GM12878 (cell line): ENCODE measurements around the gene HTRA3. TPM values are rescaled to one million over a fixed set of nuclear protein-coding genes. Genes with fewer than 3 reads are reported as not detected.

Source experiments
- ATAC-seq: fragments of 200-7000 bp; cut with Tn5 transposase; 3 replicates; pipeline ENCODE4 v1.9.1; 2020; ENCODE audit warnings: mild to moderate bottlenecking, moderate library complexity
- BruUV-seq: library from RNA; stranded (reverse); fragments of 400-500 nt; replicated peaks from 2 replicates; lab custom pipeline; 2021; lab: Mats Ljungman, UMichigan
- CTCF ChIA-PET: fragments of 300-600 bp; sonication (Branson Sonifier 250); formaldehyde crosslinking; extraction: SDS; loops from one replicate; lab custom pipeline; 2021; ENCODE audit warnings: inconsistent platforms; lab: Yijun Ruan, JAX
- POLR2A ChIA-PET: fragments of 350-600 bp; formaldehyde crosslinking; extraction: SDS; loops from one replicate; lab custom pipeline; 2021; ENCODE audit warnings: inconsistent platforms; lab: Charles Lee
- RAD21 ChIA-PET: fragments of 300-600 bp; sonication (Branson Sonifier 250); formaldehyde crosslinking; loops from one replicate; lab custom pipeline; 2023; ENCODE audit warnings: antibody characterized with exemption; ENCODE audit not compliant: unreplicated experiment; lab: Charles Lee
- SMC1A ChIA-PET: fragments of 300-600 bp; sonication (Branson Sonifier 250); formaldehyde crosslinking; loops from one replicate; lab custom pipeline; 2023; ENCODE audit not compliant: unreplicated experiment, uncharacterized antibody; lab: Charles Lee
- DNase-seq: peaks from one replicate; pipeline ENCODE4 v3.0.0-alpha.2; 2011; ENCODE audit warnings: low read depth, low spot score
- FAIRE-seq: peaks from 3 replicates; lab custom pipeline; 2011; peaks lifted over from hg19 to GRCh38; lab: Jason Lieb, UNC
- H2AFZ ChIP-seq: 2 replicates; pipeline ENCODE4 v1.6.0; 2011; ENCODE audit warnings: low read depth, low read length, control low read depth; ENCODE audit not compliant: control insufficient read depth
- H3K27ac ChIP-seq: 2 replicates; pipeline ENCODE4 v1.5.1; 2011; ENCODE audit warnings: control low read depth; ENCODE audit not compliant: control insufficient read depth, insufficient read depth
- H3K27me3 ChIP-seq, 2 experiments: replicated peaks in 1 of 2; 2 replicates each; pipeline versions ENCODE4 v1.6.0 to v1.6.1; 2011; ENCODE audit warnings: low read length in 1 of 2; ENCODE audit not compliant: control insufficient read depth in 2 of 2, insufficient read depth in 2 of 2
- H3K36me3 ChIP-seq, 2 experiments: 2 replicates each; pipeline ENCODE4 v1.5.1; 2011; ENCODE audit warnings: low read length in 1 of 2; ENCODE audit not compliant: control insufficient read depth in 2 of 2, insufficient read depth in 2 of 2
- H3K4me1 ChIP-seq: 2 replicates; pipeline ENCODE4 v1.6.1; 2011; ENCODE audit warnings: mild to moderate bottlenecking, low read length, moderate library complexity, mixed read lengths; ENCODE audit not compliant: control insufficient read depth, insufficient read depth
- H3K4me2 ChIP-seq: 2 replicates; pipeline ENCODE4 v1.6.0; 2011; ENCODE audit warnings: control low read depth; ENCODE audit not compliant: control insufficient read depth, insufficient read depth
- H3K4me3 ChIP-seq: fragments of 200-600 bp; sonication (generic); 2 replicates; pipeline ENCODE4 v1.5.1; 2016
- H3K79me2 ChIP-seq: 2 replicates; pipeline ENCODE4 v1.6.0; 2011; ENCODE audit warnings: low read length; ENCODE audit not compliant: control insufficient read depth, insufficient read depth
- H3K9ac ChIP-seq: 2 replicates; pipeline ENCODE4 v1.8.0; 2011; ENCODE audit warnings: low read length, control low read depth, mixed read lengths; ENCODE audit not compliant: control insufficient read depth, insufficient read depth
- H3K9me3 ChIP-seq: replicated peaks from 3 replicates; pipeline ENCODE4 v1.5.1; 2011; ENCODE audit warnings: mild to moderate bottlenecking, low read length; ENCODE audit not compliant: control insufficient read depth, insufficient read depth
- H4K20me1 ChIP-seq: 2 replicates; pipeline ENCODE4 v1.6.0; 2011; ENCODE audit not compliant: control insufficient read depth, insufficient read depth
- ESRRA ChIP-seq: IDR thresholded peaks from 2 replicates; pipeline ENCODE4 v1.6.1; 2012; ENCODE audit warnings: mild to moderate bottlenecking, low read length, improper control_type of control experiment
- PAX5 ChIP-seq: IDR thresholded peaks from 2 replicates; pipeline ENCODE4 v1.6.1; 2011; ENCODE audit warnings: low read depth, low read length, borderline replicate concordance
- POLR2AphosphoS5 ChIP-seq: IDR thresholded peaks from 2 replicates; pipeline ENCODE4 v1.6.1; 2011; ENCODE audit warnings: mild to moderate bottlenecking, low read length, inconsistent platforms
- REST ChIP-seq: IDR thresholded peaks from 2 replicates; pipeline ENCODE4 v1.6.1; 2012; ENCODE audit warnings: mild to moderate bottlenecking, low read depth, low read length
- SREBF1 ChIP-seq: IDR thresholded peaks from 2 replicates; pipeline ENCODE4 v1.6.1; 2012; ENCODE audit warnings: mild to moderate bottlenecking, low read length
- SREBF2 ChIP-seq: IDR thresholded peaks from 2 replicates; pipeline ENCODE4 v1.6.1; 2012; ENCODE audit warnings: mild to moderate bottlenecking, low read length
- TARDBP ChIP-seq: IDR thresholded peaks from 2 replicates; pipeline ENCODE4 v1.6.1; 2016; ENCODE audit warnings: borderline replicate concordance
- TCF3 ChIP-seq: IDR thresholded peaks from 2 replicates; pipeline ENCODE4 v1.6.1; 2012; ENCODE audit warnings: low read depth, mild to moderate bottlenecking, low read length, borderline replicate concordance; ENCODE audit not compliant: insufficient read depth
- WGBS: methylation state at CpG from one replicate; pipeline ENCODE4 v1.1.6; 2016; ENCODE audit warnings: low lambda C conversion rate; ENCODE audit not compliant: insufficient replicate concordance, insufficient coverage; ENCODE audit errors: missing lambda C conversion rate; 5-methylcytosine and 5-hydroxymethylcytosine counted together
- in situ Hi-C: fragments of 300-500 bp; cut with MboI; formaldehyde crosslinking; loops from 9 replicates; pipeline ENCODE4 v1.14.3; 2018; ENCODE audit warnings: mixed read lengths
- intact Hi-C: fragments of 100-400 bp; cut with micrococcal nuclease; formaldehyde crosslinking; loops from one replicate; pipeline ENCODE4 v1.14.2; 2022; ENCODE audit not compliant: unreplicated experiment
- polyA plus RNA-seq, 11 experiments: library from polyadenylated mRNA; depleted of rRNA in 4 of 11; unstranded in 6 of 11; stranded (reverse) in 5 of 11; fragments of >200 nt; fragmentation: Nextera tagmentation in 4 of 11; fragmentation: Illumina TruSeq in 1 of 11; extraction: Ambion mirVana in 4 of 11; extraction: Trizol in 1 of 11; gene quantifications; 1 replicate in 1 of 11; 2 replicates in 10 of 11; pipeline versions ENCODE4 v1.2.1 to v1.2.3, GENCODE V29; 2011 to 2016; ENCODE audit warnings: inconsistent platforms in 2 of 11, missing spikeins in 2 of 11, low read depth in 1 of 11
- total RNA-seq, 4 experiments: library from RNA; depleted of rRNA in 3 of 4; stranded (reverse); fragments of >200 nt in 3 of 4; fragmentation: Illumina TruSeq in 1 of 4; extraction: Trizol in 1 of 4; gene quantifications; 2 replicates each; pipeline versions ENCODE4 v1.2.1 to v1.2.3, GENCODE V29; 2013 to 2021

Gene HTRA3
- total and polyA plus RNA-seq, 10 of the 15 experiments (the other 5 are each of a cell fraction or from before 2014, with no cell fraction given) = 0.04 to 1.2 (median 0.08) TPM; not detected in 7

GRCh38 chr4:8247047-8247930 is 22.3 kb upstream of the HTRA3 start:
- no peaks in the 10 kb centered on the region for H3K9me3 ChIP-seq
- H3K4me2 ChIP-seq = no peak overlapping the region
- CTCF ChIA-PET = no interaction called here
- RAD21 ChIA-PET = no interaction called here
- SMC1A ChIA-PET = no interaction called here
- no peak for TF ChIP-seq SREBF1
- H3K36me3 ChIP-seq = no peaks in the 10 kb centered on the region; a peak in 1 of 4 replicates
- H3K27ac ChIP-seq = no peak overlapping the region
- 67% methylated on average over 31 of the region's 31 CpGs for WGBS
- no peak overlapping the region for H3K4me3 ChIP-seq
- POLR2A ChIA-PET = no interaction called here
- H2AFZ ChIP-seq = no peak overlapping the region
- no peak for FAIRE-seq
- no peak for DNase-seq
- H3K79me2 ChIP-seq = no peaks in the 10 kb centered on the region
- no peak for ATAC-seq
- intact Hi-C loops = loop anchor here (10.0 kb wide), 1 partner anchor 348 kb away; the partner anchor contains the start of gene CPZ
- H3K9ac ChIP-seq = no peak overlapping the region
- no peaks in the 10 kb centered on the region for H4K20me1 ChIP-seq
- in situ Hi-C loops = no loop called here
- no peaks in the 10 kb centered on the region for H3K4me1 ChIP-seq
- BruUV-seq = no TSS peak
- H3K27me3 ChIP-seq = no peaks in the 10 kb centered on the region; a peak in 1 of 4 replicates

GRCh38 chr4:8248091-8248490 is 21.5 kb upstream of the HTRA3 start:
- H2AFZ ChIP-seq = no peak overlapping the region
- no peak overlapping the region for H3K9ac ChIP-seq
- ChIA-PET RAD21 (no interaction called here), POLR2A (no interaction called here), CTCF (interaction anchor here (1.6 kb wide), 1 partner anchor 71 kb away, joined by 5 read pairs; no protein-coding TSS in a partner anchor), SMC1A (no interaction called here)
- H4K20me1 ChIP-seq = no peaks in the 10 kb centered on the region
- WGBS = 63% methylated on average over 7 of the region's 7 CpGs
- H3K36me3 ChIP-seq = no peaks in the 10 kb centered on the region
- no peak overlapping the region for H3K4me2 ChIP-seq
- no peaks in the 10 kb centered on the region for H3K9me3 ChIP-seq
- H3K4me1 ChIP-seq = no peaks in the 10 kb centered on the region
- ATAC-seq = no peak
- H3K27me3 ChIP-seq = no peaks in the 10 kb centered on the region; a peak in 1 of 4 replicates
- no peak for FAIRE-seq
- no peak overlapping the region for H3K27ac ChIP-seq
- no peak overlapping the region for H3K4me3 ChIP-seq
- in situ Hi-C loops (no loop called here), intact Hi-C loops (loop anchor here (10.0 kb wide), 1 partner anchor 347 kb away; the partner anchor contains the start of gene CPZ)
- no peak for DNase-seq
- H3K79me2 ChIP-seq = no peaks in the 10 kb centered on the region
- no TSS peak for BruUV-seq
- TF ChIP-seq SREBF2 = no peak
- no peak for TF ChIP-seq ESRRA
- no peak for TF ChIP-seq REST
- no peak for TF ChIP-seq TARDBP
- no peak for TF ChIP-seq TCF3
- no peak for TF ChIP-seq PAX5
- no peak for TF ChIP-seq POLR2AphosphoS5
